Left ventricle myocardium inferior (tissue), 1 donor: ENCODE measurements around the gene ESM1. TPM values are rescaled to one million over a fixed set of nuclear protein-coding genes. Genes with fewer than 3 reads are reported as not detected.
"Not testable (repeated sequence)": the region's sequence is repeated elsewhere in the genome, so short reads cannot be mapped to it uniquely, and the experiment has no call there.

Experiments used
- DNase-seq: peaks from one replicate; pipeline ENCODE4 v3.0.0-alpha.2; 2020
- H3K27ac ChIP-seq: fragments of 200-600 bp; replicated peaks from 2 replicates; pipeline ENCODE4 v1.8.0; 2021
- H3K27me3 ChIP-seq: fragments of 200-600 bp; 2 replicates; pipeline ENCODE4 v1.8.0; 2021; ENCODE audit warnings: low read depth
- H3K36me3 ChIP-seq: fragments of 200-600 bp; 2 replicates; pipeline ENCODE4 v1.8.0; 2021
- H3K4me1 ChIP-seq: fragments of 200-600 bp; 2 replicates; pipeline ENCODE4 v1.8.0; 2021
- H3K4me3 ChIP-seq: fragments of 200-600 bp; 2 replicates; pipeline ENCODE4 v1.8.0; 2021; ENCODE audit warnings: mild to moderate bottlenecking, moderate library complexity
- H3K9me3 ChIP-seq: fragments of 200-600 bp; replicated peaks from 2 replicates; pipeline ENCODE4 v1.8.0; 2021
- intact Hi-C: fragments of 100-400 bp; cut with micrococcal nuclease; formaldehyde crosslinking; loops from one replicate; pipeline ENCODE4 v1.11.0; 2022
- total RNA-seq: library from RNA; stranded (reverse); fragmentation: NEBNext Ultra II Directional; extraction: Animal tissue kit (Norgen Biotek cat#: 25700); gene quantifications from one replicate; pipeline ENCODE4 v1.2.1, GENCODE V29; 2021
- TF ChIP-seq, protein P1 (sequence below): fragments of 200-600 bp; IDR thresholded peaks from 2 replicates; pipeline ENCODE4 v1.8.0; 2021; ENCODE audit warnings: antibody characterized with exemption, mild to moderate bottlenecking, borderline replicate concordance
- donor health status: DM: no; HTN: yes; CAD: no; lungs with severe emphysema.

ESM1 gene
- total RNA-seq, 1 donor from 2014 or later = 1.2 TPM

DNA sequence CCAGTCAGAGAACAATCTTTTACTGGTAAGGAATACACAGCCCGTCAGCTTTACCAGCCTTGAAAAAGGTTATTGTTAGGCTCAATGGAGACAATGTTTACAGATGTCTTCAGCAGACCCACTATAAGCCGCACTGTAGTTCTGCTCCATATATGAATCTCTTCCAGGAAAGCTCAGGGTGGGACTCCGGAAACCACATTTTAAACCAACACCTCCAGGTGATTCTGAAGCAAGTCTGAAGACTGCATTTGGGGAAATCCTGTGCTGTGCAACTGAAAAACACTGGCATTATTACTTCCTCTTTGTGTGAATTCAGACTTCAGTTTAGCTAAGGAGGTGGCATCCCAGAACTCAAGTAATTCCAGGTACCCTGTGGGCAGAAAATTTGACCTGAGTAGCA lies 42.2 kb upstream of the ESM1 start:
- Histone ChIP-seq H3K9me3 (no peaks in the 10 kb centered on the region), H3K36me3 (no peaks in the 10 kb centered on the region), H3K27me3 (peaks cover 13% of the 10 kb centered on the region), H3K4me3 (no peak overlapping the region), H3K4me1 (no peaks in the 10 kb centered on the region), H3K27ac (no peak overlapping the region)
- intact Hi-C loops = no loop called here
- TF ChIP-seq, protein P1, sequence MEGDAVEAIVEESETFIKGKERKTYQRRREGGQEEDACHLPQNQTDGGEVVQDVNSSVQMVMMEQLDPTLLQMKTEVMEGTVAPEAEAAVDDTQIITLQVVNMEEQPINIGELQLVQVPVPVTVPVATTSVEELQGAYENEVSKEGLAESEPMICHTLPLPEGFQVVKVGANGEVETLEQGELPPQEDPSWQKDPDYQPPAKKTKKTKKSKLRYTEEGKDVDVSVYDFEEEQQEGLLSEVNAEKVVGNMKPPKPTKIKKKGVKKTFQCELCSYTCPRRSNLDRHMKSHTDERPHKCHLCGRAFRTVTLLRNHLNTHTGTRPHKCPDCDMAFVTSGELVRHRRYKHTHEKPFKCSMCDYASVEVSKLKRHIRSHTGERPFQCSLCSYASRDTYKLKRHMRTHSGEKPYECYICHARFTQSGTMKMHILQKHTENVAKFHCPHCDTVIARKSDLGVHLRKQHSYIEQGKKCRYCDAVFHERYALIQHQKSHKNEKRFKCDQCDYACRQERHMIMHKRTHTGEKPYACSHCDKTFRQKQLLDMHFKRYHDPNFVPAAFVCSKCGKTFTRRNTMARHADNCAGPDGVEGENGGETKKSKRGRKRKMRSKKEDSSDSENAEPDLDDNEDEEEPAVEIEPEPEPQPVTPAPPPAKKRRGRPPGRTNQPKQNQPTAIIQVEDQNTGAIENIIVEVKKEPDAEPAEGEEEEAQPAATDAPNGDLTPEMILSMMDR = no peak
- DNase-seq = no peak

DNA sequence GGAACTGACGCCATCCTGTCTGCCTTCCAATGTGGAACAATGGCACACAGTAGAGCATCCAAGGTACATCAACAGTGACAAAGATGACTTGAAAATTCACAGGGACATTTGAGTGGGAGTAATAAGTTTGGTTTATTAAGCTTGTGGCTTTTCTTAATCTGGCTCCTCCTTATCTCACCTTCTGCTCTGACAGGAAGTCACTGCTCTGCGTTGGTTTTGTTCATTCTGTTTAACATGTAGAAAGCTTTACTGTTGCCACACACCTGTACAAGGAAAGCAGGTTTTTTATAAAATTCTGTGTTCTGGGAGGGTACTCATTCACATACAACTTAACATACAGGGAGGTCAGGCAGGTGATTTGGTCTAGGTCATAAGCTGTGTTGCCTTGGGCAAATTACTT lies 37.1 kb upstream of the ESM1 start:
- intact Hi-C loops = no loop called here
- Histone ChIP-seq H3K27ac (no peak overlapping the region), H3K36me3 (no peaks in the 10 kb centered on the region), H3K4me1 (no peaks in the 10 kb centered on the region), H3K27me3 (peaks cover 13% of the 10 kb centered on the region), H3K4me3 (no peak overlapping the region), H3K9me3 (peaks cover 5% of the 10 kb centered on the region)
- no peak for DNase-seq
- TF ChIP-seq, protein P1 = no peak

DNA sequence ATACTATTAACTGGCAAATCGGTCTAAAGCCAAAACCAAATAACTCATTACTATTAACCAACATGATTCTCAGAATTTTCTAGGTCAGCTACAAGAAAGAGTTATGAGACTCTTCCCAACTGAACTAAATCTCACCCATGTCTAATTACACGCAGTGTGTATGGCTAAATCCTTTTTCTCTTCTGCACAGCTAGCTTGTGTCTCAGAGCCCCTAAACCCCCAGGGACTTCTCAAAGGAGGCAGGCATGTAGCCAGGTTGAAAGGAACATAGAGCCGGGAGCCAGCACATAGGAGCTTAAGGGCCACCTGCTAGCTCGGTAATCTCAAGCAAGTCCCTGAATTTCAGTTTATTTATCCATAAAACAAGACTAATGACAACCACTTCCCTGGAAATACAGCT lies 36.4 kb upstream of the ESM1 start:
- H3K4me3 ChIP-seq = no peak overlapping the region
- peaks cover 5% of the 10 kb centered on the region for H3K9me3 ChIP-seq
- TF ChIP-seq, protein P1 = no peak
- DNase-seq = no peak
- H3K27me3 ChIP-seq = peaks cover 13% of the 10 kb centered on the region
- H3K27ac ChIP-seq = no peak overlapping the region
- intact Hi-C loops = no loop called here
- no peaks in the 10 kb centered on the region for H3K36me3 ChIP-seq
- no peaks in the 10 kb centered on the region for H3K4me1 ChIP-seq

- Histone ChIP-seq H3K9me3 (peaks cover 5% of the 10 kb centered on the region), H3K27ac (no peak overlapping the region), H3K27me3 (peaks cover 13% of the 10 kb centered on the region), H3K36me3 (no peaks in the 10 kb centered on the region), H3K4me1 (no peaks in the 10 kb centered on the region), H3K4me3 (no peak overlapping the region)
- intact Hi-C loops = no loop called here
- TF ChIP-seq, protein P1 = no peak
- DNase-seq = no peak
Measured at GRCh38 chr5:55021410-55021809, 36.0 kb upstream of the ESM1 start.

DNA sequence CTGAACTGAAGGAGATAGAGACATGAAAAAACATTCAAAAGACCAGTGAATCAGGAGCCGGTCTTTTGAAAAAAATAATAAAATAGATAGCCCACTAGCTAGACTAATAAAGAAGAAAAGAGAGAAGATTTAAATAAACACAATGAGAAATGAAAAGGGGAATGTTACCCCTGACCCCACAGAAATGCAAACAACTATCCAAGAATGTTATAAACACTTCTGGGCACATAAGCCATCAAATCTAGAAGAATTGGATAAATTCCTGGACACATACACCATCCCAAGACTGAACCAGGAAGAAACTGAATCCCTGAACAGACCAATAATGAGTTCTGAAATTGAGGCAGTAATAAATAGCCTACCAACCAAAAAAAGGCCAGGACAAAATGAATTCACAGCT lies 24.8 kb upstream of the ESM1 start:
- intact Hi-C loops, H3K4me1 ChIP-seq, H3K27ac ChIP-seq, H3K4me3 ChIP-seq, H3K36me3 ChIP-seq, DNase-seq: not testable (repeated sequence)
- Histone ChIP-seq H3K27me3 (peaks cover 24% of the 10 kb centered on the region), H3K9me3 (peaks cover 36% of the 10 kb centered on the region)

DNA sequence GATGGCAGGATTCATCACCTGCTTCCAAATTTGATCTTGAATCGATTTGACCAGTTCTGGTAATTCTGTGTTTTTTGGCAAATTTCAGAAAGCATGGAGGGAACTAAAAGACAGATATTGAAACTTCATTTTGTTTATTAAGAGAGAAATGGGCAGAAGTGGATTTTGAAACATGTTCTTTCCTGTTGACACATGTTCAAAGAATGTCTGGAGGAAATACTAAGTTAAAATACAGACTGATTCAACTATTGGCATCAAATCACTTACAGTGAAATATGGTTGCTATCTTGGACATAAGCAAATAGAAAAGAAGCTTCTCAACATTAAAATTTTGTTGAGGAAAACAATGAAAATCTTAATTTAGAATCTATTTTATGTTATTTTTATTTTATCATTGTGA lies 19.3 kb upstream of the ESM1 start:
- H3K4me3 ChIP-seq = no peak overlapping the region
- H3K9me3 ChIP-seq = no peaks in the 10 kb centered on the region
- H3K27ac ChIP-seq = no peak overlapping the region
- H3K36me3 ChIP-seq = no peaks in the 10 kb centered on the region
- peaks cover 24% of the 10 kb centered on the region for H3K27me3 ChIP-seq
- intact Hi-C loops = no loop called here
- no peak for DNase-seq
- TF ChIP-seq, protein P1 = no peak
- no peaks in the 10 kb centered on the region for H3K4me1 ChIP-seq
